ENCODE data around the gene LEP. TPM values are rescaled to one million over a fixed set of nuclear protein-coding genes. Genes with fewer than 3 reads are reported as not detected.
"Not testable (repeated sequence)": the region's sequence is repeated elsewhere in the genome, so short reads cannot be mapped to it uniquely, and the experiment has no call there.

LEP gene
- total RNA-seq, 1 donor from 2014 or later: not detected

- Mint-ChIP-seq H3K9me3 (peaks cover 2% of the 10 kb centered on the region), H3K36me3 (ENCODE audit: low read depth) (no peaks in the 10 kb centered on the region), H3K27me3 (ENCODE audit: low read depth) (peaks cover 13% of the 10 kb centered on the region), H3K4me3 (no peak overlapping the region), H3K4me1 (peaks cover 7% of the 10 kb centered on the region), H3K27ac (ENCODE audit: unreplicated experiment) (no peak overlapping the region)
- DNase-seq (ENCODE audit: low read depth, low spot score): no peak
- no peak for TF ChIP-seq CTCF (conservative IDR thresholded peaks at IDR 0.05)
Measured at GRCh38 chr7:128231677-128232076, 9.4 kb upstream of the LEP start.

- Mint-ChIP-seq H3K9me3 (no peaks in the 10 kb centered on the region), H3K4me3 (no peak overlapping the region), H3K27me3 (ENCODE audit: low read depth) (peaks cover 13% of the 10 kb centered on the region), H3K27ac (ENCODE audit: unreplicated experiment) (no peak overlapping the region), H3K4me1 (peaks cover 7% of the 10 kb centered on the region), H3K36me3 (ENCODE audit: low read depth) (no peaks in the 10 kb centered on the region)
- DNase-seq (ENCODE audit: low read depth, low spot score): no peak
- no peak for TF ChIP-seq CTCF (conservative IDR thresholded peaks at IDR 0.05)
Measured at GRCh38 chr7:128233471-128233870, 7.6 kb upstream of the LEP start.

- TF ChIP-seq CTCF (conservative IDR thresholded peaks at IDR 0.05): no peak
- Mint-ChIP-seq H3K9me3 (peaks cover 5% of the 10 kb centered on the region), H3K36me3 (ENCODE audit: low read depth) (no peaks in the 10 kb centered on the region), H3K4me1 (peaks cover 7% of the 10 kb centered on the region), H3K27me3 (ENCODE audit: low read depth) (peaks cover 10% of the 10 kb centered on the region), H3K27ac (ENCODE audit: unreplicated experiment) (no peak overlapping the region), H3K4me3 (no peak overlapping the region)
- no peak for DNase-seq (ENCODE audit: low read depth, low spot score)
Measured at GRCh38 chr7:128234476-128235026, 6.5 kb upstream of the LEP start.

- Mint-ChIP-seq H3K4me3 (no peak overlapping the region), H3K9me3 (peaks cover 5% of the 10 kb centered on the region), H3K36me3 (ENCODE audit: low read depth) (no peaks in the 10 kb centered on the region), H3K4me1 (no peaks in the 10 kb centered on the region), H3K27ac (ENCODE audit: unreplicated experiment) (no peak overlapping the region), H3K27me3 (ENCODE audit: low read depth) (peaks cover 7% of the 10 kb centered on the region)
- no peak for TF ChIP-seq CTCF (conservative IDR thresholded peaks at IDR 0.05)
- no peak for DNase-seq (ENCODE audit: low read depth, low spot score)
Measured at GRCh38 chr7:128235471-128235870, 5.6 kb upstream of the LEP start.

GRCh38 chr7:128236924-128237586, 4.0 kb upstream of the LEP start:
- Mint-ChIP-seq H3K36me3 (ENCODE audit: low read depth) (no peaks in the 10 kb centered on the region), H3K27ac (ENCODE audit: unreplicated experiment) (no peak overlapping the region), H3K4me3 (no peak overlapping the region), H3K4me1 (no peaks in the 10 kb centered on the region), H3K9me3 (peaks cover 5% of the 10 kb centered on the region), H3K27me3 (ENCODE audit: low read depth) (peaks cover 6% of the 10 kb centered on the region)
- no peak for DNase-seq (ENCODE audit: low read depth, low spot score)
- no peak for TF ChIP-seq CTCF (conservative IDR thresholded peaks at IDR 0.05)

- H3K36me3 Mint-ChIP-seq (ENCODE audit: low read depth); H3K27ac Mint-ChIP-seq (ENCODE audit: unreplicated experiment); DNase-seq (ENCODE audit: low read depth, low spot score); H3K4me1 Mint-ChIP-seq; H3K27me3 Mint-ChIP-seq (ENCODE audit: low read depth); H3K9me3 Mint-ChIP-seq; H3K4me3 Mint-ChIP-seq: not testable (repeated sequence)
Measured at GRCh38 chr7:128239146-128239545, 1.9 kb upstream of the LEP start.
